Esophagus squamous epithelium (tissue), 4 donors: Measurements from ENCODE around the gene CNTNAP2.

ENCODE experiments used
- CTCF ChIP-seq, 6 experiments: fragments of 450-650 bp in 4 of 6; fragments of 200-600 bp in 2 of 6; sonication (generic) in 2 of 6; IDR thresholded peaks; one replicate each; pipeline ENCODE4 v1.5.1; 2016 to 2019; ENCODE audit warnings: antibody characterized with exemption in 6 of 6, mild to moderate bottlenecking in 4 of 6, moderate library complexity in 4 of 6
- POLR2A ChIP-seq, 4 donors: fragments of 450-650 bp; IDR thresholded peaks; one replicate each; pipeline ENCODE4 v1.6.1; 2017; ENCODE audit warnings: antibody characterized with exemption in 4 of 4, mild to moderate bottlenecking in 4 of 4, moderate library complexity in 3 of 4

GRCh38 chr7:148442933-148443332 is 2326.3 kb downstream of the CNTNAP2 start:
- no peak for TF ChIP-seq POLR2A (IDR thresholded peaks at IDR 0.05)
- no peak for TF ChIP-seq CTCF (IDR thresholded peaks at IDR 0.05)
